Jurkat, Clone E6-1 (cell line): ENCODE data around the gene PSMD2.

Experiments used
- DNase-seq: peaks from one replicate; pipeline ENCODE4 v3.0.0-alpha.2; 2011; ENCODE audit warnings: low read depth, low spot score
- H3K4me3 ChIP-seq: 2 replicates; pipeline ENCODE4 v1.5.1; 2011; ENCODE audit warnings: mild to moderate bottlenecking, low read length, control low read depth, moderate library complexity

PSMD2 gene

GRCh38 chr3:184275961-184276910 is 22.8 kb upstream of the PSMD2 start, which contains the start of gene ECE2:
Gene ECE2, plus strand, starts transcription at chr3:184276022. Its CDS starts 132 bp downstream, at chr3:184276154.
- H3K4me3 ChIP-seq: no peak within 1 kb of the TSS
- no peak for DNase-seq

GRCh38 chr3:184277366-184277765 is 21.7 kb upstream of the PSMD2 start:
- DNase-seq: no peak
- no peak overlapping the region for H3K4me3 ChIP-seq

- no peak overlapping the region for H3K4me3 ChIP-seq
- no peak for DNase-seq
These were observed 16.1 kb upstream of the PSMD2 start for GRCh38 chr3:184282941-184283340.

GRCh38 chr3:184283681-184284080 is 15.4 kb upstream of the PSMD2 start:
- H3K4me3 ChIP-seq: no peak overlapping the region
- DNase-seq: no peak

- no peak overlapping the region for H3K4me3 ChIP-seq
- no peak for DNase-seq
These were observed 14.3 kb upstream of the PSMD2 start for GRCh38 chr3:184284696-184285095.

GRCh38 chr3:184289426-184289938 is 9.6 kb upstream of the PSMD2 start:
- no peak overlapping the region for H3K4me3 ChIP-seq
- DNase-seq: peak; percentile 44

- no peak overlapping the region for H3K4me3 ChIP-seq
- no peak for DNase-seq
These were observed 8.7 kb upstream of the PSMD2 start for GRCh38 chr3:184290331-184290730.

GRCh38 chr3:184291044-184291737 is 7.8 kb upstream of the PSMD2 start:
- H3K4me3 ChIP-seq: no peak overlapping the region
- no peak for DNase-seq

GRCh38 chr3:184291738-184292445 is 7.1 kb upstream of the PSMD2 start:
- H3K4me3 ChIP-seq: no peak overlapping the region
- DNase-seq: no peak

GRCh38 chr3:184295771-184296170 is 3.3 kb upstream of the PSMD2 start:
- no peak for DNase-seq
- no peak overlapping the region for H3K4me3 ChIP-seq

- DNase-seq: no peak
- H3K4me3 ChIP-seq: no peak overlapping the region
These were observed 2.4 kb upstream of the PSMD2 start for GRCh38 chr3:184296616-184297015.

- no peak for DNase-seq
- peak overlapping the region; percentile 68 for H3K4me3 ChIP-seq
These were observed 692 bp downstream of the PSMD2 start for GRCh38 chr3:184299488-184300377.

GRCh38 chr3:184300378-184300720 is 1.3 kb downstream of the PSMD2 start:
- no peak for DNase-seq
- H3K4me3 ChIP-seq: peak overlapping the region; percentile 68

- no peak overlapping the region for H3K4me3 ChIP-seq
- no peak for DNase-seq
These were observed 6.5 kb downstream of the PSMD2 start for GRCh38 chr3:184305577-184305976.

- H3K4me3 ChIP-seq: no peak overlapping the region
- DNase-seq: no peak
These were observed 7.4 kb downstream of the PSMD2 start for GRCh38 chr3:184306341-184306972.

- no peak for DNase-seq
- no peak overlapping the region for H3K4me3 ChIP-seq
These were observed 8.9 kb downstream of the PSMD2 start for GRCh38 chr3:184307915-184308314.

- H3K4me3 ChIP-seq: no peak overlapping the region
- DNase-seq: no peak
These were observed 9.7 kb downstream of the PSMD2 start for GRCh38 chr3:184308744-184309143.

- DNase-seq: no peak
- H3K4me3 ChIP-seq: no peak overlapping the region
These were observed 12.6 kb downstream of the PSMD2 start for GRCh38 chr3:184311633-184312032.
